K562 (cell line): ENCODE data around the gene CAPN10. TPM values are rescaled to one million over a fixed set of nuclear protein-coding genes. Genes with fewer than 3 reads are reported as not detected.

ENCODE experiments used
- ARID2 ChIP-seq: fragments of 450-650 bp; IDR thresholded peaks from 2 replicates; pipeline ENCODE4 v1.6.1; 2017; ENCODE audit warnings: antibody characterized with exemption, mild to moderate bottlenecking
- ARNT ChIP-seq, 2 experiments: fragments of 450-650 bp; IDR thresholded peaks; 2 replicates each; pipeline ENCODE4 v1.6.1; 2016; ENCODE audit warnings: mild to moderate bottlenecking in 1 of 2
- CTBP1 ChIP-seq: fragments of 450-650 bp; IDR thresholded peaks from 2 replicates; pipeline ENCODE4 v1.6.1; 2016; ENCODE audit warnings: borderline replicate concordance
- ELF1 ChIP-seq: fragments of 200-800 bp; sonication (Bioruptor generic); IDR thresholded peaks from 2 replicates; pipeline ENCODE4 v1.6.1; 2016; ENCODE audit warnings: missing genetic modification characterization, missing compliant biosample characterization
- GTF3C2 ChIP-seq: IDR thresholded peaks from 3 replicates; pipeline ENCODE4 v1.6.1; 2011; ENCODE audit warnings: borderline replicate concordance, mild to moderate bottlenecking, moderate library complexity; ENCODE audit not compliant: insufficient read length; ENCODE audit errors: extremely low read depth
- HNRNPLL ChIP-seq: fragments of 200-400 bp; formaldehyde crosslinking; IDR thresholded peaks from 2 replicates; pipeline ENCODE4 v1.6.1; 2017; ENCODE audit warnings: low read length, low read depth, mild to moderate bottlenecking; ENCODE audit not compliant: poor library complexity, severe bottlenecking
- JUN ChIP-seq, 2 experiments: sonication (generic) in 1 of 2; formaldehyde crosslinking in 1 of 2; IDR thresholded peaks; 2 replicates each; pipeline versions ENCODE4 v1.6.1 to v1.8.0; 2012 to 2022; ENCODE audit warnings: borderline replicate concordance in 2 of 2, mild to moderate bottlenecking in 2 of 2, improper control_type of control experiment in 1 of 2, low read depth in 1 of 2, low read length in 1 of 2, missing genetic modification reagents in 1 of 2
- MTA2 ChIP-seq: fragments of 450-650 bp; IDR thresholded peaks from 2 replicates; pipeline ENCODE4 v1.6.1; 2016; ENCODE audit warnings: low read depth
- TAF7 ChIP-seq: fragments of 450-650 bp; IDR thresholded peaks from 2 replicates; pipeline ENCODE4 v1.6.1; 2016; ENCODE audit warnings: missing genetic modification characterization, missing compliant biosample characterization
- TEAD1 ChIP-seq, 2 experiments: fragments of 450-650 bp in 1 of 2; sonication (generic) in 1 of 2; formaldehyde crosslinking; IDR thresholded peaks; 2 replicates each; pipeline versions ENCODE4 v1.4.0 to v1.8.0; 2020 to 2022; ENCODE audit warnings: mild to moderate bottlenecking in 2 of 2, missing genetic modification reagents in 1 of 2
- ZBTB40 ChIP-seq, 2 experiments: fragments of 450-650 bp in 1 of 2; sonication (generic) in 1 of 2; formaldehyde crosslinking in 1 of 2; IDR thresholded peaks; 2 replicates each; pipeline versions ENCODE4 v1.7.1 to v1.9.0; 2016 to 2022; ENCODE audit warnings: inconsistent platforms in 1 of 2, mild to moderate bottlenecking in 1 of 2, missing genetic modification reagents in 1 of 2
- ZNF449 ChIP-seq: fragments of 250-450 bp; sonication (Bioruptor Pico); IDR thresholded peaks from 2 replicates; pipeline ENCODE4 v1.8.0; 2022; ENCODE audit warnings: moderate library complexity, mild to moderate bottlenecking, inconsistent platforms
- polyA plus RNA-seq, 8 experiments: library from polyadenylated mRNA; depleted of rRNA in 4 of 8; stranded (reverse) in 5 of 8; unstranded in 3 of 8; fragments of >200 nt; fragmentation: Nextera tagmentation in 2 of 8; fragmentation: Illumina TruSeq in 1 of 8; extraction: Ambion mirVana in 2 of 8; extraction: Trizol in 1 of 8; gene quantifications; 2 replicates each; pipeline versions ENCODE4 v1.2.1 to v1.2.3, GENCODE V29; 2011 to 2014; ENCODE audit warnings: inconsistent platforms in 1 of 8, missing spikeins in 1 of 8
- total RNA-seq, 7 experiments: library from RNA; depleted of rRNA in 6 of 7; stranded (reverse); fragments of >200 nt in 6 of 7; fragmentation: Illumina TruSeq in 2 of 7; extraction: Trizol in 2 of 7; gene quantifications; 2 replicates each; pipeline versions ENCODE4 v1.2.1 to v1.2.3, GENCODE V29; 2011 to 2021; ENCODE audit warnings: low replicate concordance in 1 of 7

CAPN10 gene
- total and polyA plus RNA-seq, 9 of the 15 experiments (the other 6 are each of a cell fraction or from before 2014, with no cell fraction given), result 0.08 to 26.1 (median 8.4) TPM

- no peak for TF ChIP-seq GTF3C2
- TF ChIP-seq ZBTB40 (IDR thresholded peaks at IDR 0.05), result peak; percentile 36; the same call in 1 of the 2 replicates
- TF ChIP-seq ZBTB40 (CRISPR knock-in tag; IDR thresholded peaks at IDR 0.05), result no peak
- no peak for TF ChIP-seq ARNT (IDR thresholded peaks at IDR 0.05)
- no peak for TF ChIP-seq HNRNPLL
- 0 out of 2 replicates have a peak, but pooled peaks have one; percentile 34 for TF ChIP-seq ZNF449
- TF ChIP-seq JUN (IDR thresholded peaks at IDR 0.05; ENCODE audit: borderline replicate concordance, low read depth, low read length), result peak; percentile 92
- no peak for TF ChIP-seq JUN (CRISPR knock-in tag; IDR thresholded peaks at IDR 0.05; ENCODE audit: borderline replicate concordance)
- peak; percentile 94 for TF ChIP-seq ELF1 (tag)
- TF ChIP-seq TAF7 (tag), result no peak
- peak in 1 of 2 experiments; percentile 60; a peak in 1 of 4 replicates for TF ChIP-seq TEAD1 (CRISPR knock-in tag; IDR thresholded peaks at IDR 0.05)
- peak; percentile 57 for TF ChIP-seq MTA2
- TF ChIP-seq CTBP1, result peak; percentile 98
- TF ChIP-seq ARID2, result no peak
Measured at GRCh38 chr2:240565333-240566202, 21.0 kb upstream of the CAPN10 start (continued).
